OCI-LY3 (cell line): ENCODE data around the gene C17orf113.

ENCODE experiments used
- EZH2phosphoT487 ChIP-seq: fragments of 200-600 bp; shearing (Covaris generic); IDR thresholded peaks from 2 replicates; pipeline ENCODE4 v1.6.1; 2018; ENCODE audit warnings: antibody characterized with exemption, mixed run types, low read depth
- TF ChIP-seq, protein P1 (sequence below): fragments of 200-600, 300-600 bp; sonication (generic); IDR thresholded peaks from 2 replicates; pipeline ENCODE4 v1.5.1; 2014; ENCODE audit warnings: antibody characterized with exemption, low read length, low read depth

DNA sequence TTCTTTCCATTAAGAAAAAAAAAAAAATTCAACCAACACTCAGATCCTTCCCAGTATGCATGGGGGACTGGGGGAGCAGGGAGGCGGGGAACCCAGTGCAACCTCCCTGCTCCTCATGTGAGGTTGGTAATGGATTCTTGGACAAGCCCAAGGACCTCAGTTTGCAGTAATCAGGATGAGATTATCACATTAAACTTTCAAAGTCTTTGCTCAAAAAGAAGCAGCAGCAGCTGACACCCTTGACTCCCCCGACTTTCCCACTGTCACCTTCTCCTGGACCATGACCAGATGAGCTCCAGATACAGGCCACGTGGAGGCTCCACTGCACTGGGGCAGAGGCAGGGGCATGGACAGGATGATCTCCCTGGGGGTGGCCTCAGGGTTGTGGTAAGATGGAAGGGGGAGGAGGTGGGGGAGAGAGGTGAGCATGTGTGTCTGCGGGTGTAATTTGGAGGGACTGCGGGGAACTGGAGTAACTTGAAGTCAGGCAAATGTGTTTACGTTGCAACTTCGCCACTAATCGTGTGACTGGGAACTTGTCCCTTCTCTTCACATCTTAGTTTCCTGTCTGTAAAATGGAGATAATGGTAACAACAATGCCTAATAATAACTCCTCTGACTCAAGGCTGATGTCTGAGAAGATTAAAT lies 28.1 kb upstream of the C17orf113 start:
- TF ChIP-seq, protein P1, sequence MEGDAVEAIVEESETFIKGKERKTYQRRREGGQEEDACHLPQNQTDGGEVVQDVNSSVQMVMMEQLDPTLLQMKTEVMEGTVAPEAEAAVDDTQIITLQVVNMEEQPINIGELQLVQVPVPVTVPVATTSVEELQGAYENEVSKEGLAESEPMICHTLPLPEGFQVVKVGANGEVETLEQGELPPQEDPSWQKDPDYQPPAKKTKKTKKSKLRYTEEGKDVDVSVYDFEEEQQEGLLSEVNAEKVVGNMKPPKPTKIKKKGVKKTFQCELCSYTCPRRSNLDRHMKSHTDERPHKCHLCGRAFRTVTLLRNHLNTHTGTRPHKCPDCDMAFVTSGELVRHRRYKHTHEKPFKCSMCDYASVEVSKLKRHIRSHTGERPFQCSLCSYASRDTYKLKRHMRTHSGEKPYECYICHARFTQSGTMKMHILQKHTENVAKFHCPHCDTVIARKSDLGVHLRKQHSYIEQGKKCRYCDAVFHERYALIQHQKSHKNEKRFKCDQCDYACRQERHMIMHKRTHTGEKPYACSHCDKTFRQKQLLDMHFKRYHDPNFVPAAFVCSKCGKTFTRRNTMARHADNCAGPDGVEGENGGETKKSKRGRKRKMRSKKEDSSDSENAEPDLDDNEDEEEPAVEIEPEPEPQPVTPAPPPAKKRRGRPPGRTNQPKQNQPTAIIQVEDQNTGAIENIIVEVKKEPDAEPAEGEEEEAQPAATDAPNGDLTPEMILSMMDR, result no peak
- TF ChIP-seq EZH2phosphoT487, result no peak
